C4-2B (cell line): ENCODE measurements around the gene MYNN.

Experiments used
- ZFX ChIP-seq: fragments of 450-650 bp; IDR thresholded peaks from 2 replicates; pipeline ENCODE4 v1.6.1; 2017
- TF ChIP-seq, protein P1 (sequence below): fragments of 450-650 bp; conservative IDR thresholded peaks from 2 replicates; pipeline ENCODE4 v1.5.1; 2017; ENCODE audit warnings: mild to moderate bottlenecking

DNA sequence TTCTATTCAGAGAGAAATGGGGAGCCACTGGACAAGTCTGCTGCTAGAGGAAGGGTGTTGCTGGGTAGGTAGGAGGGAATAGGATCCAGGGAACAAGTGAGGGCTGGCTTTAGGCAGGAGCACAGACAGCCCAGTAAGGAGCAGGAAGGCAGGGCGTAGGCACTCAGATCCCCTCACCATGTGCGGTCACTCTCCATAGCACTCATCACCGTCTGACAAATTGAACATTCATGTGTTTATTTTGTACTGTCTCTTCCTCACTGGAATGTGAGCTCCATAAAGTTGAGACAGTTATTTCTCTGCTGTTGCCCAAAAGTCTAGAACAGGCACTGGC lies 63.7 kb downstream of the MYNN start:
- TF ChIP-seq, protein P1, sequence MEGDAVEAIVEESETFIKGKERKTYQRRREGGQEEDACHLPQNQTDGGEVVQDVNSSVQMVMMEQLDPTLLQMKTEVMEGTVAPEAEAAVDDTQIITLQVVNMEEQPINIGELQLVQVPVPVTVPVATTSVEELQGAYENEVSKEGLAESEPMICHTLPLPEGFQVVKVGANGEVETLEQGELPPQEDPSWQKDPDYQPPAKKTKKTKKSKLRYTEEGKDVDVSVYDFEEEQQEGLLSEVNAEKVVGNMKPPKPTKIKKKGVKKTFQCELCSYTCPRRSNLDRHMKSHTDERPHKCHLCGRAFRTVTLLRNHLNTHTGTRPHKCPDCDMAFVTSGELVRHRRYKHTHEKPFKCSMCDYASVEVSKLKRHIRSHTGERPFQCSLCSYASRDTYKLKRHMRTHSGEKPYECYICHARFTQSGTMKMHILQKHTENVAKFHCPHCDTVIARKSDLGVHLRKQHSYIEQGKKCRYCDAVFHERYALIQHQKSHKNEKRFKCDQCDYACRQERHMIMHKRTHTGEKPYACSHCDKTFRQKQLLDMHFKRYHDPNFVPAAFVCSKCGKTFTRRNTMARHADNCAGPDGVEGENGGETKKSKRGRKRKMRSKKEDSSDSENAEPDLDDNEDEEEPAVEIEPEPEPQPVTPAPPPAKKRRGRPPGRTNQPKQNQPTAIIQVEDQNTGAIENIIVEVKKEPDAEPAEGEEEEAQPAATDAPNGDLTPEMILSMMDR = no peak
- TF ChIP-seq ZFX = no peak
